Measurements from ENCODE around the gene CHMP1A. TPM values are rescaled to one million over a fixed set of nuclear protein-coding genes. Genes with fewer than 3 reads are reported as not detected.

Gene CHMP1A
- total RNA-seq, 1 experiment from 2014 or later, result 59.7 TPM

GRCh38 chr16:89697161-89697615 lies 39.7 kb upstream of the CHMP1A start:
- Mint-ChIP-seq H3K4me3 (ENCODE audit: unreplicated experiment) (no peak overlapping the region), H3K36me3 (ENCODE audit: insufficient read depth, unreplicated experiment) (peaks cover 39% of the 10 kb centered on the region), H3K27ac (ENCODE audit: low read depth, unreplicated experiment) (no peak overlapping the region), H3K27me3 (ENCODE audit: insufficient read depth, unreplicated experiment) (no peaks in the 10 kb centered on the region), H3K4me1 (ENCODE audit: insufficient read depth, unreplicated experiment) (no peaks in the 10 kb centered on the region), H3K9me3 (ENCODE audit: unreplicated experiment) (no peaks in the 10 kb centered on the region)
- no peak for TF ChIP-seq CTCF (IDR thresholded peaks at IDR 0.05; ENCODE audit: unreplicated experiment)
- intact Hi-C loops (cut with micrococcal nuclease), result no loop called here
- POLR2A ChIA-PET, result interaction anchor here (0.9 to 2.7 kb wide), 2 partner anchors 8 to 11 kb away, joined by 3 to 10 read pairs; partner anchors contain the start of gene CDK10
- no TSS peak for BruUV-seq (replicated peaks)
- no peak for DNase-seq (ENCODE audit: unreplicated experiment)
- CTCF ChIA-PET, result interaction anchor here (0.7 to 1.6 kb wide), 2 partner anchors 9 to 165 kb away, joined by 3 to 4 read pairs; no protein-coding TSS in a partner anchor

GRCh38 chr16:89696670-89697128 lies 39.2 kb upstream of the CHMP1A start:
- BruUV-seq (replicated peaks), result no TSS peak
- ChIA-PET CTCF (interaction anchor here (0.7 to 1.1 kb wide), 2 partner anchors 9 to 165 kb away, joined by 3 read pairs; no protein-coding TSS in a partner anchor), POLR2A (interaction anchor here (0.9 to 2.7 kb wide), 2 partner anchors 7 to 10 kb away, joined by 3 to 10 read pairs; partner anchors contain the start of gene CDK10)
- no peak for DNase-seq (ENCODE audit: unreplicated experiment)
- Mint-ChIP-seq H3K36me3 (ENCODE audit: insufficient read depth, unreplicated experiment) (peaks cover 44% of the 10 kb centered on the region), H3K4me3 (ENCODE audit: unreplicated experiment) (no peak overlapping the region), H3K27me3 (ENCODE audit: insufficient read depth, unreplicated experiment) (no peaks in the 10 kb centered on the region), H3K4me1 (ENCODE audit: insufficient read depth, unreplicated experiment) (no peaks in the 10 kb centered on the region), H3K9me3 (ENCODE audit: unreplicated experiment) (no peaks in the 10 kb centered on the region), H3K27ac (ENCODE audit: low read depth, unreplicated experiment) (no peak overlapping the region)
- TF ChIP-seq CTCF (IDR thresholded peaks at IDR 0.05; ENCODE audit: unreplicated experiment), result no peak
- intact Hi-C loops (cut with micrococcal nuclease), result no loop called here

- no peak for TF ChIP-seq CTCF (IDR thresholded peaks at IDR 0.05; ENCODE audit: unreplicated experiment)
- Mint-ChIP-seq H3K4me3 (ENCODE audit: unreplicated experiment) (no peak overlapping the region), H3K36me3 (ENCODE audit: insufficient read depth, unreplicated experiment) (peaks cover 45% of the 10 kb centered on the region), H3K27ac (ENCODE audit: low read depth, unreplicated experiment) (no peak overlapping the region), H3K9me3 (ENCODE audit: unreplicated experiment) (no peaks in the 10 kb centered on the region), H3K4me1 (ENCODE audit: insufficient read depth, unreplicated experiment) (no peaks in the 10 kb centered on the region), H3K27me3 (ENCODE audit: insufficient read depth, unreplicated experiment) (no peaks in the 10 kb centered on the region)
- BruUV-seq (replicated peaks), result TSS peak; percentile 63
- intact Hi-C loops (cut with micrococcal nuclease), result no loop called here
- no peak for DNase-seq (ENCODE audit: unreplicated experiment)
- ChIA-PET CTCF (interaction anchor here (0.6 to 1.1 kb wide), 3 partner anchors 10 to 380 kb away, joined by 3 read pairs; no protein-coding TSS in a partner anchor), POLR2A (interaction anchor here (0.6 kb wide), 1 partner anchor 105 kb away, joined by 5 read pairs; no protein-coding TSS in a partner anchor)
Observed at GRCh38 chr16:89695875-89696669, 38.6 kb upstream of the CHMP1A start.

Measured in MCF 10A (cell line).